ENCODE results near the gene SLC19A1. TPM values are rescaled to one million over a fixed set of nuclear protein-coding genes. Genes with fewer than 3 reads are reported as not detected.
"Not testable (repeated sequence)": the region's sequence is repeated elsewhere in the genome, so short reads cannot be mapped to it uniquely, and the experiment has no call there.

Gene SLC19A1
- total RNA-seq, 2 donors from 2014 or later = 4.7 to 6.1 TPM

DNA sequence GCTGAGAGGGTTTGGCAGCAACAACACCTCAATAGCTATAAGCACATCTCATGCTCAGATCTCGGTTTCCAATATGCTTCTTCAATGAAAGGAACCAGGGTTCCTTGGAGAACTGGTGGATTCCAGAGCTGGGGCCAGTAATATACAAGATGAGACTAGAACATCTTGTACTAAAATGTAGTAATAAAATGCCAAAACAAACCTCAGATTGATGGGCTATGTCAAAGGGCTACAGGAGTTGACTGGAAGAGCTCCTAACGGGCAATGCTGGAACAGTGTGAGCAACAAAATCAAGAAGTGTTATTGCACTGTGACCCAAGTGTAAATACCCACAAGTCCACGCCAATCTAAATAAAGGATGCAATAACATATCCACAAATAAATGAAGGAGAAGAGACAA is 26.1 kb upstream of the SLC19A1 start:
- Histone ChIP-seq H3K27ac (no peak overlapping the region), H3K9me3 (no peaks in the 10 kb centered on the region), H3K36me3 (no peaks in the 10 kb centered on the region), H3K4me1 (ENCODE audit: control insufficient read depth in 1 of 2, low read depth in 2 of 2) (peaks cover 0 to 6% of the 10 kb centered on the region in 2 donors), H3K4me3 (no peak overlapping the region), H3K27me3 (replicated peaks; ENCODE audit: insufficient read depth) (peaks cover 4% of the 10 kb centered on the region)
- no peak for ATAC-seq (ENCODE audit: insufficient number of reproducible peaks, low FRiP score, low read depth)
- DNase-seq (ENCODE audit: low spot score) = no peak
- TF ChIP-seq CTCF (IDR thresholded peaks at IDR 0.05) = no peak

DNA sequence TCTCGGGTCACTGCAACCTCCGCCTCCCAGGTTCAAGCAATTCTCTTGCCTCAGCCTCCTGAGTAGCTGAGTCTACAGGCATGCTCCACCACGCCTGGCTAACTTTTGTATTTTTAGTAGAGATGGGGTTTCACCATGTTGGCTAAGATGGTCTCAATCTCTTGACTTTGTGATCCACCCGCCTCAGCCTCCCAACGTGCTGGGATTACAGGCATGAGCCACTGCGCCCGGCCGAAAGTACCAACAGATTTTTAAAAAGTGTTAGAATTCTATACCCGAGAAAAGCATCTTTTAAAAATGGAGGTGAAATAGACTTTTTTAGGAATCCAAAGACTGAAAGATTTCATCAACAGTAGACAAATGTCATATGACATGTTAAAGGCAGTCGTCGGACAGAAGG is 21.9 kb upstream of the SLC19A1 start:
- not testable (repeated sequence) for H3K9me3 ChIP-seq; H3K4me1 ChIP-seq (ENCODE audit: control insufficient read depth in 1 of 2, low read depth in 2 of 2); H3K27ac ChIP-seq; H3K36me3 ChIP-seq; H3K4me3 ChIP-seq; ATAC-seq (ENCODE audit: insufficient number of reproducible peaks, low FRiP score, low read depth); DNase-seq (ENCODE audit: low spot score); H3K27me3 ChIP-seq (replicated peaks; ENCODE audit: insufficient read depth)

DNA sequence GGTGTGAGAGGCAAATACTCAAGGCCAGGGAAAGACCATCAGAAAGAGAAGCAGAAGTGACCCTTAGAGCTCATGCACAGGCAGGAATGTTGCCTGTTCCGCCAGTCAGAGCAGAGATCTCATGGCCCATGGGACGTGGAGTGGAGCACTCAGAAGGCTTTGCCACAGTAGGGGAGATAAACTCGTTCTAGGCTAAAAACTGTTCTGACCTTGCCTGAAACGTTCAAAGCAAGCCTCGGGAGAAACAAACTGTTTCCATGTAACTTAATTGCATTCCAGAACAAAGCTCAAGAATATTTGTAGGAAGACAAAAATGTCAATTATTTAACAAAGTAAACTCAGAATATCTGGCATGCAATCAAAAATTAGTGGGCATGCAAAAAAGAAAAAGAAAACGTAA is 20.7 kb upstream of the SLC19A1 start:
- Histone ChIP-seq H3K36me3 (no peaks in the 10 kb centered on the region), H3K4me3 (no peak overlapping the region), H3K27ac (no peak overlapping the region), H3K9me3 (no peaks in the 10 kb centered on the region), H3K27me3 (replicated peaks; ENCODE audit: insufficient read depth) (peaks cover 2% of the 10 kb centered on the region), H3K4me1 (ENCODE audit: control insufficient read depth in 1 of 2, low read depth in 2 of 2) (no peaks in the 10 kb centered on the region)
- TF ChIP-seq CTCF (IDR thresholded peaks at IDR 0.05) = no peak
- ATAC-seq (ENCODE audit: insufficient number of reproducible peaks, low FRiP score, low read depth) = no peak
- DNase-seq (ENCODE audit: low spot score) = no peak

- DNase-seq (ENCODE audit: low spot score) = no peak
- H3K9me3 ChIP-seq = no peaks in the 10 kb centered on the region
- no peak overlapping the region for H3K4me3 ChIP-seq
- no peak for ATAC-seq (ENCODE audit: insufficient number of reproducible peaks, low FRiP score, low read depth)
- H3K4me1 ChIP-seq (ENCODE audit: control insufficient read depth in 1 of 2, low read depth in 2 of 2) = no peaks in the 10 kb centered on the region
- TF ChIP-seq CTCF (IDR thresholded peaks at IDR 0.05) = no peak
- H3K27ac ChIP-seq = no peak overlapping the region
- H3K27me3 ChIP-seq (replicated peaks; ENCODE audit: insufficient read depth) = no peaks in the 10 kb centered on the region
- no peaks in the 10 kb centered on the region for H3K36me3 ChIP-seq
Measured at GRCh38 chr21:45562402-45562801, 20.2 kb upstream of the SLC19A1 start.

DNA sequence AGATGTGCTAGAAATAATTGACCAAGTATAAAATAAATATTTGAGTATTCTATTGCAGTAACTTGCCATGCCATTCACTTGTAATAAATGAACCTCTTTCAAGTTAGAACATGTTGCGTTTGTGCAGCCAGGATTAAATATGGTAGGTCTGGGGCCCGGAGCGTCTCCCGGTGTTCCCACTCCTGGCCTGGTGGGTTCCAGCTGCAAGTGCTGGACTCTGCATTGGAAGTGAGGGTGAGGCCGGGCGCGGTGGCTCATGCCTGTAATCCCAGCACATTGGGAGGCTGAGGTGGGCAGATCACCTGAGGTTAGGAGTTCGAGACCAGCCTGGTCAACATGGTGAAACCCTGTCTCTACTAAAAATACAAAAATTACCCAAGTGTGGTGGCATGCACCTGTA is 19.0 kb upstream of the SLC19A1 start:
- not testable (repeated sequence) for DNase-seq (ENCODE audit: low spot score); H3K27ac ChIP-seq; H3K36me3 ChIP-seq; ATAC-seq (ENCODE audit: insufficient number of reproducible peaks, low FRiP score, low read depth); H3K4me3 ChIP-seq; H3K9me3 ChIP-seq; H3K27me3 ChIP-seq (replicated peaks; ENCODE audit: insufficient read depth); H3K4me1 ChIP-seq (ENCODE audit: control insufficient read depth in 1 of 2, low read depth in 2 of 2)

DNA sequence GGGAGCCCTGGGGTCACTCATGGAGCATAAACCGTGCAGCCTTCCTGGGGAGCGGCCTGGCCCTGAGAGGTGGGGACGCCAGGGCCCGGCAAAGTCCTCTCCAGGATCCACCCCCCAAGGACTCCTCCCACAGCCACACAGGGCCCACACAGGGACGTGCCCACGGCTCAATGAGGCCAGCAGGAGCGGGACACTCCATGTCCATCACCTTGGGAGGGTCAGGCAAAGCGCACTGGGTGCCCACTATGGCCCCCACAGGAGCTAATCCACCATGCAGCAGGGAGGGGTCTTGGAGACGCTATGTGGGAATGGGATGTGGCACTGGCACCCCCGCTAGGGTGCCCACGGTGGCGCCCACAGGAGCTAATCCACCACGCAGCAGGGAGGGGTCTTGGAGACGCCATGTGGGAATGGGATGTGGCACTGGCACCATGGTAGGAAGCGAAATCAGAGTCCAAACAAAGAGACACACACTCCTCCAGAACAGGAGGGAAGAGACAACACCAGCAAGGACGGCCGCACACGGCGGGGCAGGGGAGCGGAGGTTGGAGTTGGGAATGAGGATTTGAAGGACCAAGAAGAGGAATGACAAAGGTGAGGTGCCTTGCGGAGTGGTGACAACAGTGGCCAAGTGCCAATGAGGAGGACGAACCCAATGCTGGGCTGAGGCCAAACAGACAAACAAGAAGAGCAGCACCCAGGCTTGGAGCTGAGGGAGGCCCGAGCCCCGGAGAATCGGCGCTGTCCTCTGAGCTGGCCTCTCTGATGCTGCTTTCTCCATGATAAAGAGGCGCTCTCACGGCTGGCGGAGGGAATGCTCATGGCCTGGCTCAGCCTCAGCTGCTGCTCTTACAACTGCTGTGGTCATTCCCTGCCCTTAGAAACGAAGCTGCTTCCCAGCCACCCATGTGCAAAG is 18.1 kb upstream of the SLC19A1 start:
- Histone ChIP-seq H3K27ac (no peak overlapping the region), H3K9me3 (no peaks in the 10 kb centered on the region), H3K4me3 (no peak overlapping the region), H3K36me3 (no peaks in the 10 kb centered on the region), H3K27me3 (replicated peaks; ENCODE audit: insufficient read depth) (no peaks in the 10 kb centered on the region), H3K4me1 (ENCODE audit: control insufficient read depth in 1 of 2, low read depth in 2 of 2) (no peaks in the 10 kb centered on the region)
- no peak for DNase-seq (ENCODE audit: low spot score)
- no peak for TF ChIP-seq CTCF (IDR thresholded peaks at IDR 0.05)
- no peak for ATAC-seq (ENCODE audit: insufficient number of reproducible peaks, low FRiP score, low read depth)
